ENCODE results near the gene HDAC2. TPM values are rescaled to one million over a fixed set of nuclear protein-coding genes. Genes with fewer than 3 reads are reported as not detected.

HDAC2 gene
- total and polyA plus RNA-seq, 2 of the 13 experiments (the other 11 are each of a cell fraction or from before 2014, with no cell fraction given) = 99.6 to 114 TPM

- peak; percentile 97 for TF ChIP-seq ARHGAP35 (CRISPR knock-in tag; IDR thresholded peaks at IDR 0.05; ENCODE audit: borderline replicate concordance)
- TF ChIP-seq ZNF468 (CRISPR knock-in tag; IDR thresholded peaks at IDR 0.05) = no peak
- TF ChIP-seq ZNF143 (CRISPR knock-in tag; IDR thresholded peaks at IDR 0.05) = peak; percentile 65
- peak; percentile 77; the same call in 1 of the 2 replicates for TF ChIP-seq ZNF549 (CRISPR knock-in tag; IDR thresholded peaks at IDR 0.05)
- TF ChIP-seq ZNF205 (CRISPR knock-in tag; IDR thresholded peaks at IDR 0.05) = peak; percentile 80; the same call in 1 of the 2 replicates
- TF ChIP-seq, protein P1, sequence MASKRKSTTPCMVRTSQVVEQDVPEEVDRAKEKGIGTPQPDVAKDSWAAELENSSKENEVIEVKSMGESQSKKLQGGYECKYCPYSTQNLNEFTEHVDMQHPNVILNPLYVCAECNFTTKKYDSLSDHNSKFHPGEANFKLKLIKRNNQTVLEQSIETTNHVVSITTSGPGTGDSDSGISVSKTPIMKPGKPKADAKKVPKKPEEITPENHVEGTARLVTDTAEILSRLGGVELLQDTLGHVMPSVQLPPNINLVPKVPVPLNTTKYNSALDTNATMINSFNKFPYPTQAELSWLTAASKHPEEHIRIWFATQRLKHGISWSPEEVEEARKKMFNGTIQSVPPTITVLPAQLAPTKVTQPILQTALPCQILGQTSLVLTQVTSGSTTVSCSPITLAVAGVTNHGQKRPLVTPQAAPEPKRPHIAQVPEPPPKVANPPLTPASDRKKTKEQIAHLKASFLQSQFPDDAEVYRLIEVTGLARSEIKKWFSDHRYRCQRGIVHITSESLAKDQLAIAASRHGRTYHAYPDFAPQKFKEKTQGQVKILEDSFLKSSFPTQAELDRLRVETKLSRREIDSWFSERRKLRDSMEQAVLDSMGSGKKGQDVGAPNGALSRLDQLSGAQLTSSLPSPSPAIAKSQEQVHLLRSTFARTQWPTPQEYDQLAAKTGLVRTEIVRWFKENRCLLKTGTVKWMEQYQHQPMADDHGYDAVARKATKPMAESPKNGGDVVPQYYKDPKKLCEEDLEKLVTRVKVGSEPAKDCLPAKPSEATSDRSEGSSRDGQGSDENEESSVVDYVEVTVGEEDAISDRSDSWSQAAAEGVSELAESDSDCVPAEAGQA (IDR thresholded peaks at IDR 0.05; ENCODE audit: low read depth) = no peak
- TF ChIP-seq, protein P1 (CRISPR knock-in tag; IDR thresholded peaks at IDR 0.05; ENCODE audit: borderline replicate concordance) = peak; percentile 99
- TF ChIP-seq SYNCRIP (IDR thresholded peaks at IDR 0.05; ENCODE audit: insufficient read depth, low read depth, low read length) = no peak
- peak; percentile 90 for TF ChIP-seq ZNF296 (CRISPR knock-in tag; conservative IDR thresholded peaks at IDR 0.05)
- no peak for TF ChIP-seq HNRNPH1 (optimal IDR thresholded peaks at IDR 0.05; ENCODE audit: low read depth, low read length)
- TF ChIP-seq NR2C2 (CRISPR knock-in tag; IDR thresholded peaks at IDR 0.05; ENCODE audit: borderline replicate concordance) = peak; percentile 81
- TF ChIP-seq AKNA (CRISPR knock-in tag; IDR thresholded peaks at IDR 0.05; ENCODE audit: borderline replicate concordance) = peak; percentile 99
- TF ChIP-seq, protein P2, sequence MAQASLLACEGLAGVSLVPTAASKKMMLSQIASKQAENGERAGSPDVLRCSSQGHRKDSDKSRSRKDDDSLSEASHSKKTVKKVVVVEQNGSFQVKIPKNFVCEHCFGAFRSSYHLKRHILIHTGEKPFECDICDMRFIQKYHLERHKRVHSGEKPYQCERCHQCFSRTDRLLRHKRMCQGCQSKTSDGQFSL (CRISPR knock-in tag; IDR thresholded peaks at IDR 0.05) = peak; percentile 95
These were observed at the start of gene HDAC2 (continued) for GRCh38 chr6:113970805-113971676.
